ENCODE measurements around the gene MEIKIN. TPM values are rescaled to one million over a fixed set of nuclear protein-coding genes. Genes with fewer than 3 reads are reported as not detected.

MEIKIN gene
- total and polyA plus RNA-seq, 2 donors (not counting 3 experiments of a cell fraction or from before 2014, with no cell fraction given): not detected

DNA sequence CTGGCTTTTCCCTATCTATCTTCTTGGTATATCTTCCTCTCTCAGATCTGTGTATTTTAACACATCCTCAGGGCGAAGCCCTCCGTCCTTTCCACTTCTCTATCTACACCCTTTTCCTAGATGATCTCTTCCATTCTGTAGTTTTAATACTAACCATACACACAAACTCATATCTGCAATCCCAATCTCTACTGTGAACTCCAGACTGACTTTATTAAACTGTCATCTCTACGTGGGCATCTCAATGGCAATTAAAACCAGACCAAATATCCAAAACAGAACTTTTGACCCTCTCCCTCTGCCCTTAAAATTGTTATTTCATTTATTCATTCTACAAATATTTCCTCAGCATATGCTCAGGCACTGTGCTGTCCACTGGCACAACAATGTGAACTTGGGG, 155.7 kb downstream of the MEIKIN start:
- FAIRE-seq (no peak), DNase-seq (ENCODE audit: low read depth, low spot score) (no peak)
- Histone ChIP-seq H4K20me1 (replicated peaks; ENCODE audit: control insufficient read depth, extremely low read depth, insufficient read depth, low read length) (peaks cover 16% of the 10 kb centered on the region), H3K79me2 (ENCODE audit: control insufficient read depth, insufficient read depth, low read length) (peaks cover 94% of the 10 kb centered on the region), H3K4me3 (replicated peaks in 1 of 3; ENCODE audit: insufficient read depth in 1 of 3, low read depth in 1 of 3, low read length in 3 of 3) (no peak overlapping the region), H3K4me2 (ENCODE audit: insufficient read depth, low read length) (no peak overlapping the region), H2AFZ (ENCODE audit: low read depth, low read length) (no peak overlapping the region), H3K4me1 (ENCODE audit: control insufficient read depth, extremely low read depth, insufficient read depth, low read length) (peaks cover 5% of the 10 kb centered on the region), H3K9ac (replicated peaks; ENCODE audit: extremely low read depth, insufficient read depth, low read length) (no peak overlapping the region), H3K9me3 (replicated peaks; ENCODE audit: control insufficient read depth, insufficient read depth, low read length) (no peaks in the 10 kb centered on the region), H3K36me3 (ENCODE audit: control insufficient read depth in 2 of 2, extremely low read depth in 1 of 2, insufficient read depth in 2 of 2, low read length in 2 of 2) (no peaks in the 10 kb centered on the region), H3K27me3 (ENCODE audit: control insufficient read depth in 2 of 2, insufficient read depth in 2 of 2, low read length in 2 of 2) (no peaks in the 10 kb centered on the region), H3K27ac (ENCODE audit: insufficient read depth, low read depth, low read length) (no peak overlapping the region), H3K9me1 (replicated peaks; ENCODE audit: control insufficient read depth, extremely low read depth, insufficient read depth, low read length) (peaks cover 2% of the 10 kb centered on the region)
- POLR2A ChIA-PET: interaction anchor here (0.7 kb wide), 1 partner anchor 34 kb away, joined by 3 read pairs; no protein-coding TSS in a partner anchor
- dilution Hi-C loops (cut with MboI; ENCODE audit: extremely low pct_ligation_motif_present, low sequenced_read_pairs) (no loop called here), intact Hi-C loops (cut with micrococcal nuclease) (no loop called here)
- no TSS peak for BruUV-seq (replicated peaks)
- CTCF ChIA-PET: interaction anchor here (2.0 kb wide), 1 partner anchor 36 kb away, joined by 5 read pairs; no protein-coding TSS in a partner anchor
- TF ChIP-seq POLR2A (IDR thresholded peaks at IDR 0.05; ENCODE audit: low read depth, low read length) (no peak), JUN (IDR thresholded peaks at IDR 0.05; ENCODE audit: borderline replicate concordance, insufficient read depth, insufficient read length, low read depth) (no peak), FOS (IDR thresholded peaks at IDR 0.05; ENCODE audit: borderline replicate concordance, insufficient read depth, low read length) (no peak), MYC (IDR thresholded peaks at IDR 0.05; ENCODE audit: low read depth, low read length) (no peak), EZH2 (IDR thresholded peaks at IDR 0.05; ENCODE audit: borderline replicate concordance, low read depth, low read length, severe bottlenecking) (no peak), POLR2AphosphoS5 (IDR thresholded peaks at IDR 0.05; ENCODE audit: insufficient read depth, low read depth, low read length) (no peak), GATA2 (IDR thresholded peaks at IDR 0.05; ENCODE audit: insufficient read depth, insufficient read length, low read depth, low read length) (no peak)
- TF ChIP-seq, protein P1, sequence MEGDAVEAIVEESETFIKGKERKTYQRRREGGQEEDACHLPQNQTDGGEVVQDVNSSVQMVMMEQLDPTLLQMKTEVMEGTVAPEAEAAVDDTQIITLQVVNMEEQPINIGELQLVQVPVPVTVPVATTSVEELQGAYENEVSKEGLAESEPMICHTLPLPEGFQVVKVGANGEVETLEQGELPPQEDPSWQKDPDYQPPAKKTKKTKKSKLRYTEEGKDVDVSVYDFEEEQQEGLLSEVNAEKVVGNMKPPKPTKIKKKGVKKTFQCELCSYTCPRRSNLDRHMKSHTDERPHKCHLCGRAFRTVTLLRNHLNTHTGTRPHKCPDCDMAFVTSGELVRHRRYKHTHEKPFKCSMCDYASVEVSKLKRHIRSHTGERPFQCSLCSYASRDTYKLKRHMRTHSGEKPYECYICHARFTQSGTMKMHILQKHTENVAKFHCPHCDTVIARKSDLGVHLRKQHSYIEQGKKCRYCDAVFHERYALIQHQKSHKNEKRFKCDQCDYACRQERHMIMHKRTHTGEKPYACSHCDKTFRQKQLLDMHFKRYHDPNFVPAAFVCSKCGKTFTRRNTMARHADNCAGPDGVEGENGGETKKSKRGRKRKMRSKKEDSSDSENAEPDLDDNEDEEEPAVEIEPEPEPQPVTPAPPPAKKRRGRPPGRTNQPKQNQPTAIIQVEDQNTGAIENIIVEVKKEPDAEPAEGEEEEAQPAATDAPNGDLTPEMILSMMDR (IDR thresholded peaks at IDR 0.05; ENCODE audit: extremely low read depth in 1 of 2, insufficient read depth in 1 of 2, low read depth in 1 of 2, low read length in 2 of 2): no peak
- TF ChIP-seq, protein P2, sequence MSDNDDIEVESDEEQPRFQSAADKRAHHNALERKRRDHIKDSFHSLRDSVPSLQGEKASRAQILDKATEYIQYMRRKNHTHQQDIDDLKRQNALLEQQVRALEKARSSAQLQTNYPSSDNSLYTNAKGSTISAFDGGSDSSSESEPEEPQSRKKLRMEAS (IDR thresholded peaks at IDR 0.05; ENCODE audit: insufficient read depth, insufficient read length): no peak

Data from endothelial cell of umbilical vein (primary cell).